PFSK-1 (cell line): Measurements from ENCODE around the gene JAKMIP1.

Experiments
- FOXP2 ChIP-seq: optimal IDR thresholded peaks from 2 replicates; pipeline ENCODE3; 2011; ENCODE audit warnings: borderline replicate concordance, control low read depth, inconsistent platforms; ENCODE audit not compliant: insufficient read depth; ENCODE audit errors: extremely low read length, extremely low read depth
- POLR2AphosphoS5 ChIP-seq: IDR thresholded peaks from 2 replicates; pipeline ENCODE4 v1.6.1; 2012; ENCODE audit warnings: low read depth, mild to moderate bottlenecking, control low read depth, low read length, moderate library complexity
- REST ChIP-seq, 2 experiments: IDR thresholded peaks; 2 replicates each; pipeline versions ENCODE4 v1.6.1 to v1.8.0; 2011 to 2012; ENCODE audit warnings: low read depth in 2 of 2, low read length in 2 of 2, control low read depth in 1 of 2, inconsistent platforms in 1 of 2, mild to moderate bottlenecking in 1 of 2, moderate library complexity in 1 of 2; ENCODE audit not compliant: insufficient read depth in 1 of 2
- SIN3A ChIP-seq: IDR thresholded peaks from 2 replicates; pipeline ENCODE4 v1.6.1; 2012; ENCODE audit warnings: mild to moderate bottlenecking, low read length, moderate library complexity, borderline replicate concordance; ENCODE audit not compliant: insufficient read depth
- TAF1 ChIP-seq: IDR thresholded peaks from 2 replicates; pipeline ENCODE4 v1.6.1; 2012; ENCODE audit warnings: low read length, control low read depth, borderline replicate concordance; ENCODE audit not compliant: insufficient read depth

The JAKMIP1 gene

DNA sequence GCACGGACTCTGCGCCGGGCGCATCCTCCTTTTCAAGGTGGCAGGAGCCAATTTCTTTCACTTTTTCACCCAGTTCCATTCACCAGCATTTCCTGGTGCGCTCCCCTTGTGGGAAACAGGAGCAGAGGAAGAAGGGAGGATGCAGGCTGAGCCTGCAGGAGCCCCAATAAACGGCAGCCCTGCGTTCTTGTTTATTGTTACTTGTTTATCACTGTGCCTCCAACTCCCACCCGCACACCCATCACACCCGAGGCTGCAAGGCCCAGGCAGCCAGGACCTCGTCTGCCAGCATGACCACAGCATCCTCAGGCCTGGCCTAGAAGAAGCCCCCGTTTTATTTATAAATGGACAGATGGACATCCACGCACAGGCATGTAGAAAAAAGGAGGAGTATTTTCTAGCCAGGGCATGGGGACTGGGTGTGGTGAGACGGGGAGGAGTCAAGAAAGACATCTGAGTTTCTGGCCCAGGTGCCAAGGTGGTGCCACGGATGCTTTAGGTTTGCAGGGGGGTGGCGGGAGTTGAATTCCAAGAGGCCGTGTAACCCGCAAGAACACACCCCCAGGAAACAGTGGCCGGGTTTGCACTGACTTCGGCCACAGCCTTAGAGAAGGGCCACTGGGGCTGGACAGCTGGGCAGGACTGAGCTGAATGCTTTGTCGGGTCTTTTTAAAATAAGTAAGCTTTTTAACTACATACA is 51.7 kb downstream of the JAKMIP1 start:
- no peak for TF ChIP-seq TAF1
- no peak for TF ChIP-seq POLR2AphosphoS5
- no peak for TF ChIP-seq SIN3A
- TF ChIP-seq FOXP2: no peak
- no peak for TF ChIP-seq REST (IDR thresholded peaks at IDR 0.05; ENCODE audit: insufficient read depth in 1 of 2, low read depth in 2 of 2, low read length in 2 of 2)

DNA sequence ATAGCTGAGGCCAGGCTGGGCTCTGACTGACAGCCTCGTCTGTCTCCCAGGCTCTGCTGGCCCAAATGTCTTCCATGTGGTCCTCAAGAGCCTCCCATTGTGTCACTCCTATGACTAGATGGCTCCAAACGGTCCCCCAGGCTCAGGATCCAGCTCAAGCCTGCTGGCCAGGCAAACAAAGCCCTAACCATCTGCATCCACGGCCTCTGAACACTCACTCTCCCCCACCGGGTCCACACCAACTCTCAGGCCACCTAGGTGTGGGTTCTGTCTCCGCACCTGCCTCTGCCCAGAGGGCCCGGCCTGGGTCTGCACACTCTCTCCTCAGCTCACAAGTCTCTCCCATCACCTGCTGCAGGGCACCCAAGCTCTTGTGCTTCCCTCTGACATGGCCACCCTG is 52.9 kb downstream of the JAKMIP1 start:
- no peak for TF ChIP-seq SIN3A

- TF ChIP-seq FOXP2 (no peak), SIN3A (no peak), REST (IDR thresholded peaks at IDR 0.05; ENCODE audit: insufficient read depth in 1 of 2, low read depth in 2 of 2, low read length in 2 of 2) (no peak), TAF1 (no peak), POLR2AphosphoS5 (no peak)
These were observed 56.7 kb downstream of the JAKMIP1 start for GRCh38 chr4:6143603-6144181.

DNA sequence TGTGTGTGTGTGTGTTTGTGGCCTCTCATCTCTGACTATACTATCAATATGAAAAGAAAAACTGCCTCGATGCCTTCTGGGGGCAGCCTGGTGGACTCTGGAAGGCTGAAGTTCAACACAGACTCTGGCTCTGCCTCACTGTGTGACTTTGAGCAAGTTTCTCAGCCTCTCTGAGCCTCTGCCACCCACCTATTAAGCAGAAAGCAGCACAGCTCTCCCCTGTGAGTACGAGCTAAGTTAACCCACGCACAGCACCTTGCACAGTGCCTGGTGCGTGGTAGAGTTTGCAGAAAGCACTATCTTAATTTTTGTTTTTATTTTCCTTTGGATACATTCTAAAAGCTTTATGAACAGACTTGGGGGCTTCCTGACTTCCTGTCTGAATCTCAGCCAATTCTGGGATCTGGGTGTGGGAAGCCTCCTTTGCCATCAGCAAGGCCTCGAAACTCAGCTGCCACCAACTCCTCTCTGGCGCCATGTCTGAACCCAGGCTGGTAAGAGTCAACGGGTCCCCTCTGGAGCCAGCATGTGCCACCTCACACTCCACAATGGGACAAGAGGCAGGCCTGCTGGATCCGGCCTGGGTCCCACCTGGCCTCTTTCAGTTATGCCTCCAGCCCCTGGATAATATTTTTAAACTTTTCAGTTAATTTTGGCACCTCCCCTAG is 57.3 kb downstream of the JAKMIP1 start:
- TF ChIP-seq REST (IDR thresholded peaks at IDR 0.05; ENCODE audit: insufficient read depth in 1 of 2, low read depth in 2 of 2, low read length in 2 of 2) (no peak), POLR2AphosphoS5 (no peak), SIN3A (no peak), TAF1 (no peak), FOXP2 (no peak)

DNA sequence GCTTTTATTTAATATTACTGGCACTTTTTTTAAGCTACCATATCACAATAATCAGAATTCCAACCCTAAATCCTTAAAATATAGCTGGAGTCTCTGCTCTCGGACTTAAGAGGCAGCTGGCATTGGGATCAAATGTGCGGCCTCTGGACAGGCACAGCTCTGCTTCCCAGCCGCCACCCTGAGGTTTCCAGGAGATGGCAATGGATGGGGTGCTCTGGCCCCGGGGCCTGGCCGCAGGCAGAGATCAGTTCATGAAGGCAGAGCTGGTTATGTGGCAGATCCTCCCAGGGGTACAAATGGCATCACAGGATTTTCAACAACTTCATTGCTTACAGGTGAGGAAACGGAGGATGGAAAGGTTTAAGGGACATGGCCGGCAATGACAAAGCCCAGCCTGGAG is 57.8 kb downstream of the JAKMIP1 start:
- TF ChIP-seq POLR2AphosphoS5: no peak
- TF ChIP-seq TAF1: no peak
- no peak for TF ChIP-seq SIN3A
- TF ChIP-seq REST (IDR thresholded peaks at IDR 0.05; ENCODE audit: insufficient read depth in 1 of 2, low read depth in 2 of 2, low read length in 2 of 2): no peak
- no peak for TF ChIP-seq FOXP2
